Airway epithelial cell (primary cell): ENCODE data around the gene LTBP1. TPM values are rescaled to one million over a fixed set of nuclear protein-coding genes. Genes with fewer than 3 reads are reported as not detected.

Source experiments
- total RNA-seq: library from RNA; depleted of rRNA; stranded (reverse); fragments of >200 nt; gene quantifications from 2 replicates; pipeline ENCODE4 v1.2.3, GENCODE V29; 2015

The LTBP1 gene
- total RNA-seq = 37.7 and 45.5 TPM in 2 replicates

GRCh38 chr2:32946314-32947075 lies at the start of gene LTBP1:
Gene LTBP1 (plus strand): TSS chr2:32946953. CDS start chr2:32947325, 372 bp downstream.

